CD4-positive, alpha-beta T cell (primary cell): ENCODE measurements around the gene EID2. TPM values are rescaled to one million over a fixed set of nuclear protein-coding genes. Genes with fewer than 3 reads are reported as not detected.

Experiments used
- ATAC-seq: fragments of 200-7000 bp; cut with Tn5 transposase; one replicate; pipeline ENCODE4 v1.10.0; 2022; ENCODE audit warnings: mild to moderate bottlenecking; ENCODE audit not compliant: poor library complexity
- CTCF ChIA-PET: fragments of 350-600 bp; sonication (Branson Sonifier 250); formaldehyde crosslinking; loops from one replicate; lab custom pipeline; 2021; ENCODE audit warnings: antibody characterized with exemption, inconsistent platforms; lab: Charles Lee
- POLR2A ChIA-PET: fragments of 350-600 bp; sonication (Branson Sonifier 250); formaldehyde crosslinking; loops from one replicate; lab custom pipeline; 2021; ENCODE audit warnings: antibody characterized with exemption, inconsistent platforms; lab: Charles Lee
- DNase-seq, 14 experiments: peaks; one replicate each; pipeline ENCODE4 v3.0.0-alpha.2; 2013 to 2020; ENCODE audit warnings: mixed read lengths in 2 of 14
- H3K27ac ChIP-seq, 2 donors: one replicate each; pipeline versions ENCODE4 v1.5.1 to v1.7.0; 2013; ENCODE audit warnings: low read length in 2 of 2, low read depth in 1 of 2, mild to moderate bottlenecking in 1 of 2
- H3K27me3 ChIP-seq, 2 experiments: 1 replicate in 1 of 2; 2 replicates in 1 of 2; pipeline versions ENCODE4 v1.6.1 to v1.7.0; 2013; ENCODE audit warnings: low read length in 2 of 2, control low read depth in 1 of 2, mild to moderate bottlenecking in 1 of 2, moderate library complexity in 1 of 2; ENCODE audit not compliant: insufficient read depth in 2 of 2, control insufficient read depth in 1 of 2
- H3K36me3 ChIP-seq: one replicate; pipeline ENCODE4 v1.6.1; 2013; ENCODE audit warnings: low read length, control low read depth; ENCODE audit not compliant: insufficient read depth
- H3K4me1 ChIP-seq: one replicate; pipeline ENCODE4 v1.6.1; 2013; ENCODE audit warnings: low read length, control low read depth; ENCODE audit not compliant: insufficient read depth
- H3K4me3 ChIP-seq: one replicate; pipeline ENCODE4 v1.5.1; 2013; ENCODE audit warnings: mild to moderate bottlenecking, low read length, moderate library complexity
- H3K9me3 ChIP-seq, 2 experiments: 1 replicate in 1 of 2; 2 replicates in 1 of 2; pipeline versions ENCODE4 v1.6.1 to v1.7.0; 2013; ENCODE audit warnings: low read length in 2 of 2, mild to moderate bottlenecking in 2 of 2, control low read depth in 1 of 2, moderate library complexity in 1 of 2; ENCODE audit not compliant: control insufficient read depth in 1 of 2, insufficient read depth in 1 of 2
- H3K27ac Mint-ChIP-seq: one replicate; pipeline ENCODE4 v1.8.0; 2020; ENCODE audit warnings: mixed read lengths
- H3K27me3 Mint-ChIP-seq: one replicate; pipeline ENCODE4 v1.8.0; 2021; ENCODE audit warnings: mixed read lengths
- H3K36me3 Mint-ChIP-seq: one replicate; pipeline ENCODE4 v1.8.0; 2021; ENCODE audit warnings: low read depth, mixed read lengths
- H3K4me1 Mint-ChIP-seq: one replicate; pipeline ENCODE4 v1.8.0; 2021; ENCODE audit warnings: low read depth, mixed read lengths
- H3K4me3 Mint-ChIP-seq: one replicate; pipeline ENCODE4 v1.8.0; 2020; ENCODE audit warnings: mild to moderate bottlenecking, mixed read lengths
- H3K9me3 Mint-ChIP-seq: one replicate; pipeline ENCODE4 v1.8.0; 2020; ENCODE audit warnings: mixed read lengths
- CTCF ChIP-seq: fragments of 200-600 bp; IDR thresholded peaks from one replicate; pipeline ENCODE4 v1.8.0; 2022; ENCODE audit warnings: antibody characterized with exemption, mild to moderate bottlenecking
- intact Hi-C, 2 experiments: fragments of 100-400 bp; cut with DNase I in 1 of 2; cut with micrococcal nuclease in 1 of 2; formaldehyde crosslinking; loops; one replicate each; pipeline versions ENCODE4 v1.15.1 to v1.9.0; 2023 to 2025; cut with DNase I, micrococcal nuclease
- total RNA-seq, 174 experiments: library from RNA in 2 of 174; stranded (reverse) in 2 of 174; gene quantifications; one replicate each; pipeline ENCODE4 v1.2.3 and lab custom pipeline; 2021 to 2026

EID2 gene
- total RNA-seq, 2 experiments from 2014 or later, result 17.2 to 18.1 TPM

GRCh38 chr19:39494661-39495060 is 45.3 kb downstream of the EID2 start:
- H3K9me3 ChIP-seq, result peaks cover 0 to 8% of the 10 kb centered on the region in 2 experiments
- TF ChIP-seq CTCF, result no peak
- H3K4me3 ChIP-seq, result no peak overlapping the region
- POLR2A ChIA-PET, result no interaction called here
- H3K27me3 ChIP-seq, result peaks cover 18 to 22% of the 10 kb centered on the region in 2 experiments
- no peak overlapping the region for H3K27ac ChIP-seq
- Mint-ChIP-seq H3K4me1 (peaks cover 13% of the 10 kb centered on the region), H3K27ac (no peak overlapping the region), H3K27me3 (peaks cover 23% of the 10 kb centered on the region), H3K4me3 (no peak overlapping the region), H3K9me3 (no peaks in the 10 kb centered on the region), H3K36me3 (peaks cover 18% of the 10 kb centered on the region)
- H3K4me1 ChIP-seq, result peaks cover 20% of the 10 kb centered on the region
- DNase-seq (no peak), ATAC-seq (no peak)
- intact Hi-C loops, result no loop called here
- H3K36me3 ChIP-seq, result peaks cover 13% of the 10 kb centered on the region
- CTCF ChIA-PET, result no interaction called here

- intact Hi-C loops, result no loop called here
- no peak overlapping the region for H3K4me3 ChIP-seq
- H3K9me3 ChIP-seq, result peaks cover 0 to 2% of the 10 kb centered on the region in 2 experiments
- peaks cover 3% of the 10 kb centered on the region in 2 experiments for H3K27me3 ChIP-seq
- peaks cover 2% of the 10 kb centered on the region for H3K4me1 ChIP-seq
- ChIA-PET POLR2A (no interaction called here), CTCF (interaction anchor here (0.6 to 1.3 kb wide), 3 partner anchors 10 to 166 kb away, joined by 3 to 7 read pairs (median 4); no protein-coding TSS in a partner anchor)
- peaks cover 6% of the 10 kb centered on the region for H3K27me3 Mint-ChIP-seq
- peaks cover 32% of the 10 kb centered on the region for H3K36me3 ChIP-seq
- H3K27ac ChIP-seq, result no peak overlapping the region
- H3K27ac Mint-ChIP-seq, result no peak overlapping the region
- no peaks in the 10 kb centered on the region for H3K4me1 Mint-ChIP-seq
- ATAC-seq (no peak), DNase-seq (no peak)
- peaks cover 36% of the 10 kb centered on the region for H3K36me3 Mint-ChIP-seq
- TF ChIP-seq CTCF, result no peak
- no peaks in the 10 kb centered on the region for H3K9me3 Mint-ChIP-seq
- H3K4me3 Mint-ChIP-seq, result no peak overlapping the region
These were observed 47.2 kb downstream of the EID2 start for GRCh38 chr19:39492788-39493187.

- TF ChIP-seq CTCF, result no peak
- no peak for DNase-seq
- CTCF ChIA-PET, result interaction anchor here (0.6 to 1.3 kb wide), 4 partner anchors 11 to 166 kb away, joined by 3 to 7 read pairs (median 4); no protein-coding TSS in a partner anchor
- POLR2A ChIA-PET, result no interaction called here
- Histone ChIP-seq H3K27me3 (no peaks in the 10 kb centered on the region), H3K9me3 (no peaks in the 10 kb centered on the region), H3K36me3 (peaks cover 32% of the 10 kb centered on the region), H3K4me3 (no peak overlapping the region), H3K4me1 (no peaks in the 10 kb centered on the region), H3K27ac (no peak overlapping the region)
- Mint-ChIP-seq H3K4me3 (no peak overlapping the region), H3K27me3 (peaks cover 6% of the 10 kb centered on the region), H3K4me1 (no peaks in the 10 kb centered on the region), H3K9me3 (no peaks in the 10 kb centered on the region), H3K27ac (no peak overlapping the region), H3K36me3 (peaks cover 37% of the 10 kb centered on the region)
- intact Hi-C loops, result no loop called here
- no peak for ATAC-seq
These were observed 47.7 kb downstream of the EID2 start for GRCh38 chr19:39492225-39492624.
